ENCODE measurements around the gene ROMO1. TPM values are rescaled to one million over a fixed set of nuclear protein-coding genes. Genes with fewer than 3 reads are reported as not detected.

ROMO1 gene
- total RNA-seq, 1 experiment from 2014 or later, result 207 TPM

DNA sequence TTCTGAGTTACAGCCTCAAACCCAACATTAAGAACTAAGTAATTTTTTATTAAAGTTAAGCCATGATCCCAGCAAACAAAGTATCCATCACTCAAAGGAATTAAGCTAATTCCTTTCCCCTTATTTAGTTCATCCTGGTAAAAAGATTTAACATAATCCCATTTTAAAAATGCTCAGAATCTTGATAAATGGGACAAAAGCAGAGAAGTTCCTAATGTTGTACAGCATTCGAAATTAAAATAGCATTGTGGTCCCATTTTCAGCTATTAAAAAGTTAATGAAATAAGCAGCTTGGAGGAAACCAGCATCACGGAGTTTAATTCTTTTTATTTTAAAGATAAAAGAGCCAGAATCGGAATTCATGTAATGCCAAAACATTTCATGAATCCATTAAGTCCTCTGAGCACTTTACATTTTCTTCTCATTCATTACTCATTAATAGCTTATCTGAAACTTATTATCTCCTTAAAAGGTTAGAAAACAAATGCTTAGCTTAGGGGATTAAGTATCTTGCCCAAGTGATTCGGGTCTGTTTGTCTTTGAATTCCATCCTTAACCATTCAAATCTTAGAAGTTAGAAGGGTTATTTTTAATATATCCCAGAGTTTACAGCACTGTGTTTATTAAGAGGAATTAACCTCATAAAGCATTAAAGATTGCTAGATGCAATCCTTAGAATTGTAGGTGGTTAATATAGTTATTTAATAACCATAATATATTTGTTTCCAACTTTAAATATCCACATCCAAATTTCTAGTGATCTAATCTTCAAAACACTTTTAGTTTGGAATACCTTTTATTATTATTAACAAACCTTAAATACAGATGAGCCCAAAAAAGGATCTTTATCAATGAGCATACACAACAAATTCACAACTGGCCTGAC lies 31.6 kb downstream of the ROMO1 start:
- H3K36me3 Mint-ChIP-seq (ENCODE audit: insufficient read depth in 1 of 3, low read depth in 3 of 3), result peaks cover 53 to 95% (median 93%) of the 10 kb centered on the region in 3 experiments

More for the DNA sequence above, 31.6 kb downstream of the ROMO1 start:
- Histone ChIP-seq H3K4ac (ENCODE audit: low read depth, low read length) (no peak overlapping the region), H2BK20ac (ENCODE audit: low read depth, low read length, poor library complexity, severe bottlenecking) (no peak overlapping the region), H2BK5ac (ENCODE audit: insufficient read length, low read length) (no peak overlapping the region), H2AFZ (ENCODE audit: low read length) (no peak overlapping the region), H3K79me1 (ENCODE audit: insufficient read depth, low read depth, low read length, poor library complexity, severe bottlenecking) (peaks cover 9% of the 10 kb centered on the region), H2BK120ac (ENCODE audit: low read depth, low read length, poor library complexity, severe bottlenecking) (no peak overlapping the region), H2AK5ac (ENCODE audit: insufficient read length, low read length) (no peak overlapping the region), H3K4me2 (ENCODE audit: insufficient read depth, insufficient read length, low read length) (no peak overlapping the region), H3K56ac (ENCODE audit: insufficient read length, low read depth, low read length) (no peak overlapping the region), H4K8ac (replicated peaks; ENCODE audit: insufficient read length, low read depth, low read length) (no peak overlapping the region), H3K14ac (ENCODE audit: insufficient read depth, low read length) (no peak overlapping the region), H3K4me1 (ENCODE audit: insufficient read depth, low read length) (no peaks in the 10 kb centered on the region), H3K27me3 (ENCODE audit: insufficient read depth, low read length) (no peaks in the 10 kb centered on the region), H4K91ac (ENCODE audit: insufficient read length, low read depth, low read length) (no peak overlapping the region), H3K23ac (ENCODE audit: insufficient read length, low read depth, low read length) (no peak overlapping the region), H2BK12ac (ENCODE audit: insufficient read length, low read depth, low read length) (no peak overlapping the region), H3K79me2 (ENCODE audit: insufficient read depth, low read length) (peaks cover 10% of the 10 kb centered on the region; the same call in 1 of the 2 replicates), H3K9ac (ENCODE audit: extremely low read depth, insufficient read length, low read length) (no peak overlapping the region), H4K5ac (ENCODE audit: insufficient read length, low read depth, low read length) (no peak overlapping the region), H3K23me2 (ENCODE audit: insufficient read length, low read depth, low read length, poor library complexity, severe bottlenecking) (no peaks in the 10 kb centered on the region), H3T11ph (ENCODE audit: low read length) (no peak overlapping the region), H3K9me3 (ENCODE audit: control insufficient read depth, low read depth, low read length) (no peaks in the 10 kb centered on the region), H3K27ac (ENCODE audit: insufficient read length, low read depth, low read length) (no peak overlapping the region), H3K18ac (ENCODE audit: insufficient read length, low read depth, low read length) (no peak overlapping the region), H4K20me1 (ENCODE audit: control insufficient read depth, insufficient read depth, insufficient read length) (no peaks in the 10 kb centered on the region), H2BK15ac (ENCODE audit: low read depth, low read length) (no peak overlapping the region)
- no CpG with 5 or more reads among the region's 4 CpGs for WGBS (ENCODE audit: extremely low coverage, insufficient read length, low lambda C conversion rate)
- Mint-ChIP-seq H3K9me3 (no peaks in the 10 kb centered on the region), H3K27ac (no peak overlapping the region), H3K4me3 (no peak overlapping the region), H3K27me3 (ENCODE audit: low read depth) (no peaks in the 10 kb centered on the region; the same call in 1 of the 2 replicates), H3K4me1 (peaks cover 3 to 5% of the 10 kb centered on the region in 2 experiments; a peak in 2 of 4 replicates)
- no peak for DNase-seq
- TF ChIP-seq, protein P1, sequence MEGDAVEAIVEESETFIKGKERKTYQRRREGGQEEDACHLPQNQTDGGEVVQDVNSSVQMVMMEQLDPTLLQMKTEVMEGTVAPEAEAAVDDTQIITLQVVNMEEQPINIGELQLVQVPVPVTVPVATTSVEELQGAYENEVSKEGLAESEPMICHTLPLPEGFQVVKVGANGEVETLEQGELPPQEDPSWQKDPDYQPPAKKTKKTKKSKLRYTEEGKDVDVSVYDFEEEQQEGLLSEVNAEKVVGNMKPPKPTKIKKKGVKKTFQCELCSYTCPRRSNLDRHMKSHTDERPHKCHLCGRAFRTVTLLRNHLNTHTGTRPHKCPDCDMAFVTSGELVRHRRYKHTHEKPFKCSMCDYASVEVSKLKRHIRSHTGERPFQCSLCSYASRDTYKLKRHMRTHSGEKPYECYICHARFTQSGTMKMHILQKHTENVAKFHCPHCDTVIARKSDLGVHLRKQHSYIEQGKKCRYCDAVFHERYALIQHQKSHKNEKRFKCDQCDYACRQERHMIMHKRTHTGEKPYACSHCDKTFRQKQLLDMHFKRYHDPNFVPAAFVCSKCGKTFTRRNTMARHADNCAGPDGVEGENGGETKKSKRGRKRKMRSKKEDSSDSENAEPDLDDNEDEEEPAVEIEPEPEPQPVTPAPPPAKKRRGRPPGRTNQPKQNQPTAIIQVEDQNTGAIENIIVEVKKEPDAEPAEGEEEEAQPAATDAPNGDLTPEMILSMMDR (conservative IDR thresholded peaks at IDR 0.05), result no peak

Data from H9 (cell line).